IMR-90 (cell line): ENCODE measurements around the gene SYNE2. TPM values are rescaled to one million over a fixed set of nuclear protein-coding genes. Genes with fewer than 3 reads are reported as not detected.

Experiments
- ATAC-seq: fragments of 200-7000 bp; cut with Tn5 transposase; 2 replicates; pipeline ENCODE4 v1.9.1; 2020; ENCODE audit warnings: low read depth, mild to moderate bottlenecking, moderate library complexity
- BruUV-seq: library from RNA; stranded (reverse); fragments of 400-500 nt; replicated peaks from 2 replicates; lab custom pipeline; 2021; lab: Mats Ljungman, UMichigan
- CTCF ChIA-PET: fragments of 300-600 bp; formaldehyde crosslinking; extraction: SDS; loops from one replicate; lab custom pipeline; 2021; ENCODE audit warnings: antibody characterized with exemption; lab: Yijun Ruan, JAX
- POLR2A ChIA-PET: fragments of 300-600 bp; sonication (Branson Sonifier 250); formaldehyde crosslinking; loops from one replicate; lab custom pipeline; 2022; ENCODE audit warnings: antibody characterized with exemption; ENCODE audit not compliant: unreplicated experiment; lab: Charles Lee
- DNase-seq: peaks from one replicate; pipeline ENCODE4 v3.0.0; 2013
- H2AFZ ChIP-seq: replicated peaks from 2 replicates; pipeline ENCODE3; 2013; ENCODE audit warnings: low read length, mild to moderate bottlenecking; ENCODE audit not compliant: poor library complexity
- H2AK5ac ChIP-seq: 2 replicates; pipeline ENCODE4 v1.6.1; 2013; ENCODE audit warnings: low read depth, low read length, inconsistent platforms
- H2AK9ac ChIP-seq: replicated peaks from 2 replicates; pipeline ENCODE3; 2013; ENCODE audit warnings: mild to moderate bottlenecking, low read depth, low read length, moderate library complexity; ENCODE audit not compliant: poor library complexity
- H2BK120ac ChIP-seq: 2 replicates; pipeline ENCODE4 v1.6.1; 2013; ENCODE audit warnings: low read depth, low read length, inconsistent platforms
- H2BK15ac ChIP-seq: 3 replicates; pipeline ENCODE4 v1.6.1; 2013; ENCODE audit warnings: low read depth, low read length, inconsistent platforms
- H2BK20ac ChIP-seq: 2 replicates; pipeline ENCODE4 v1.6.1; 2013; ENCODE audit warnings: low read depth, mild to moderate bottlenecking, inconsistent platforms, low read length, moderate library complexity
- H2BK5ac ChIP-seq: 2 replicates; pipeline ENCODE4 v1.6.1; 2013; ENCODE audit warnings: mild to moderate bottlenecking, low read depth, low read length, inconsistent platforms; ENCODE audit not compliant: poor library complexity, severe bottlenecking
- H3K14ac ChIP-seq: replicated peaks from 2 replicates; pipeline ENCODE4 v1.6.1; 2013; ENCODE audit warnings: low read depth, low read length, inconsistent platforms
- H3K18ac ChIP-seq: 2 replicates; pipeline ENCODE4 v1.6.1; 2013; ENCODE audit warnings: low read depth, low read length, control low read depth
- H3K23ac ChIP-seq: 2 replicates; pipeline ENCODE4 v1.6.1; 2013; ENCODE audit warnings: low read depth, low read length, inconsistent platforms
- H3K27ac ChIP-seq: 2 replicates; pipeline ENCODE4 v1.5.1; 2013; ENCODE audit warnings: mild to moderate bottlenecking, control low read depth, low read length; ENCODE audit not compliant: insufficient read depth
- H3K27me3 ChIP-seq: 2 replicates; pipeline ENCODE4 v1.6.1; 2013; ENCODE audit warnings: low read length; ENCODE audit not compliant: control insufficient read depth, insufficient read depth
- H3K36me3 ChIP-seq: 2 replicates; pipeline ENCODE4 v1.6.1; 2013; ENCODE audit warnings: low read length, mixed read lengths; ENCODE audit not compliant: control insufficient read depth, insufficient read depth
- H3K4ac ChIP-seq: 2 replicates; pipeline ENCODE4 v1.6.1; 2013; ENCODE audit warnings: low read depth, low read length, inconsistent platforms
- H3K4me1 ChIP-seq: 2 replicates; pipeline ENCODE4 v1.6.1; 2013; ENCODE audit warnings: low read length, mixed read lengths; ENCODE audit not compliant: control insufficient read depth, insufficient read depth
- H3K4me2 ChIP-seq: 2 replicates; pipeline ENCODE4 v1.6.1; 2013; ENCODE audit warnings: low read depth, mild to moderate bottlenecking, control low read depth, low read length, moderate library complexity
- H3K4me3 ChIP-seq: 2 replicates; pipeline ENCODE4 v1.5.1; 2013; ENCODE audit warnings: low read depth, mild to moderate bottlenecking, control low read depth, low read length, moderate library complexity; ENCODE audit not compliant: insufficient read depth
- H3K56ac ChIP-seq: 2 replicates; pipeline ENCODE4 v1.6.1; 2013; ENCODE audit warnings: low read length, inconsistent platforms; ENCODE audit not compliant: insufficient read depth; ENCODE audit errors: extremely low read depth
- H3K79me1 ChIP-seq, 2 experiments: 2 replicates each; pipeline ENCODE4 v1.6.1; 2013; ENCODE audit warnings: low read length in 2 of 2, inconsistent platforms in 1 of 2, low read depth in 1 of 2
- H3K9ac ChIP-seq: 2 replicates; pipeline ENCODE4 v1.6.1; 2013; ENCODE audit warnings: low read depth, low read length, control low read depth
- H3K9me1 ChIP-seq: 2 replicates; pipeline ENCODE4 v1.6.1; 2013; ENCODE audit warnings: low read length, inconsistent platforms; ENCODE audit not compliant: insufficient read depth
- H3K9me3 ChIP-seq: 2 replicates; pipeline ENCODE4 v1.6.1; 2013; ENCODE audit warnings: low read length; ENCODE audit not compliant: control insufficient read depth, insufficient read depth
- H4K20me1 ChIP-seq: 2 replicates; pipeline ENCODE4 v1.6.1; 2013; ENCODE audit warnings: low read length, inconsistent platforms; ENCODE audit not compliant: insufficient read depth
- H4K5ac ChIP-seq: 2 replicates; pipeline ENCODE4 v1.6.1; 2013; ENCODE audit warnings: mild to moderate bottlenecking, low read depth, low read length, control low read depth
- H4K8ac ChIP-seq, 2 experiments: 2 replicates each; pipeline ENCODE4 v1.6.1; 2013; ENCODE audit warnings: low read depth in 2 of 2, low read length in 2 of 2, control low read depth in 1 of 2, inconsistent platforms in 1 of 2
- H4K91ac ChIP-seq: 2 replicates; pipeline ENCODE4 v1.6.1; 2013; ENCODE audit warnings: low read depth, low read length, inconsistent platforms; ENCODE audit not compliant: insufficient read depth
- BHLHE40 ChIP-seq: fragments of 150-350 bp; IDR thresholded peaks from 2 replicates; pipeline ENCODE4 v1.6.1; 2016; ENCODE audit warnings: mild to moderate bottlenecking, low read depth, low read length
- CEBPB ChIP-seq: IDR thresholded peaks from 2 replicates; pipeline ENCODE4 v1.6.1; 2012; ENCODE audit warnings: low read depth, low read length, improper control_type of control experiment
- CHD1 ChIP-seq: IDR thresholded peaks from 2 replicates; pipeline ENCODE4 v1.6.1; 2012; ENCODE audit warnings: low read depth, low read length, improper control_type of control experiment
- FOS ChIP-seq: fragments of 150-350 bp; IDR thresholded peaks from 2 replicates; pipeline ENCODE4 v1.6.1; 2016; ENCODE audit warnings: low read depth, low read length
- MAFK ChIP-seq: IDR thresholded peaks from 2 replicates; pipeline ENCODE4 v1.6.1; 2012; ENCODE audit warnings: low read depth, low read length, improper control_type of control experiment
- MAZ ChIP-seq: IDR thresholded peaks from 2 replicates; pipeline ENCODE4 v1.6.1; 2012; ENCODE audit warnings: low read depth, mild to moderate bottlenecking, low read length, improper control_type of control experiment, moderate library complexity, borderline replicate concordance
- MXI1 ChIP-seq: IDR thresholded peaks from 2 replicates; pipeline ENCODE4 v1.6.1; 2012; ENCODE audit warnings: low read depth, mild to moderate bottlenecking, low read length, moderate library complexity, borderline replicate concordance
- NFE2L2 ChIP-seq: fragments of 150-350 bp; IDR thresholded peaks from 2 replicates; pipeline ENCODE4 v1.6.1; 2016; ENCODE audit warnings: low read depth, mild to moderate bottlenecking, low read length
- POLR2A ChIP-seq: IDR thresholded peaks from 2 replicates; pipeline ENCODE4 v1.6.1; 2012; ENCODE audit warnings: mild to moderate bottlenecking, low read depth, low read length
- RAD21 ChIP-seq: IDR thresholded peaks from 2 replicates; pipeline ENCODE4 v1.6.1; 2012; ENCODE audit warnings: low read length, improper control_type of control experiment
- RCOR1 ChIP-seq: IDR thresholded peaks from 2 replicates; pipeline ENCODE4 v1.6.1; 2012; ENCODE audit warnings: mild to moderate bottlenecking, low read length, improper control_type of control experiment; ENCODE audit not compliant: insufficient replicate concordance
- RFX5 ChIP-seq: IDR thresholded peaks from 2 replicates; pipeline ENCODE4 v1.8.0; 2012; ENCODE audit warnings: low read depth, mild to moderate bottlenecking, low read length, moderate library complexity
- SMC3 ChIP-seq: fragments of 150-350 bp; IDR thresholded peaks from 2 replicates; pipeline ENCODE4 v1.6.1; 2016; ENCODE audit warnings: low read depth, mild to moderate bottlenecking, antibody characterized with exemption, low read length, moderate library complexity
- WGBS, 2 experiments: methylation state at CpG; one replicate each; pipeline versions ENCODE4 v1.1.5 to v1.1.7; 2013; ENCODE audit warnings: missing lambda C conversion rate in 2 of 2; ENCODE audit not compliant: insufficient read length in 1 of 2; ENCODE audit errors: extremely low coverage in 2 of 2; 5-methylcytosine and 5-hydroxymethylcytosine counted together
- dilution Hi-C: fragments of 300-500 bp; cut with HindIII; formaldehyde crosslinking; loops from one replicate; pipeline ENCODE4 v1.14.3; 2018; ENCODE audit warnings: low sequenced_read_pairs; ENCODE audit not compliant: unreplicated experiment
- in situ Hi-C: fragments of 300-500 bp; cut with MboI; formaldehyde crosslinking; loops from 3 replicates; pipeline ENCODE4 v1.14.3; 2019; ENCODE audit warnings: low sequenced_read_pairs, inconsistent platforms, mixed read lengths
- intact Hi-C: fragments of 100-400 bp; cut with micrococcal nuclease; formaldehyde crosslinking; loops from 2 replicates; pipeline ENCODE4 v1.10.0; 2022
- polyA plus RNA-seq, 3 experiments: library from polyadenylated mRNA; depleted of rRNA; stranded (reverse); fragments of >200 nt; gene quantifications; 2 replicates each; pipeline ENCODE4 v1.2.3, GENCODE V29; 2012; ENCODE audit warnings: low replicate concordance in 1 of 3
- total RNA-seq: library from RNA; depleted of rRNA; stranded (reverse); fragments of >200 nt; gene quantifications from 2 replicates; pipeline ENCODE4 v1.2.3, GENCODE V29; 2012
- TF ChIP-seq, protein P1 (sequence below): conservative IDR thresholded peaks from 2 replicates; pipeline ENCODE4 v1.5.1; 2012; ENCODE audit warnings: mild to moderate bottlenecking, low read depth, low read length, improper control_type of control experiment
- TF ChIP-seq, protein P2 (sequence below): fragments of 150-350 bp; IDR thresholded peaks from 2 replicates; pipeline ENCODE4 v1.6.1; 2016; ENCODE audit warnings: low read depth, mild to moderate bottlenecking, low read length, moderate library complexity, borderline replicate concordance
- TF ChIP-seq, protein P3 (sequence below): fragments of 150-350 bp; IDR thresholded peaks from 2 replicates; pipeline ENCODE4 v1.6.1; 2017; ENCODE audit warnings: mild to moderate bottlenecking, antibody characterized with exemption, low read length, low read depth

SYNE2 gene
- total and polyA plus RNA-seq, 2 of the 4 experiments (the other 2 are of a cell fraction), result 5.2 to 28.9 TPM

DNA sequence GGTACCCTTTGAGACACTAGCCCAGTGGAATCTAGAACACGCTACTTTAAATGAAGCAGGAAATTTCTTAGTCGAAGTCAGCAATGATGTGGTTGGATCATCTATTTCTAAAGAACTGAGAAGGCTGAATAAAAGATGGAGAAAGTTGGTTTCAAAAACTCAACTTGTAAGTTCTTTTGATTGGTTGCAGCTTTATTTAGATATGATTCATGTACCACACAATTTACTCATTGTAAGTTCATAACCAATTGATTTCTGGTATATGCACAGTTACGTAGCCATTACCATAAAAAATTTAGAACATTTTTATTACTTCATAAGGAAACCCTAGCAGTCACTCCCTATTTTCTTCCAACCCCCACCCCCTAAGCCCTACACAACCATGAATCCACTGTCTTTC, 129.8 kb downstream of the SYNE2 start:
- intact Hi-C loops, result no loop called here
- Histone ChIP-seq H2AK9ac (no peak overlapping the region), H3K9me1 (0 out of 2 replicates have a peak, but pooled peaks cover 3% of the 10 kb centered on the region), H3K4me1 (no peaks in the 10 kb centered on the region), H3K18ac (no peak overlapping the region), H3K27ac (no peak overlapping the region), H2AFZ (no peak overlapping the region), H3K9me3 (no peaks in the 10 kb centered on the region), H4K20me1 (no peaks in the 10 kb centered on the region), H2BK20ac (no peak overlapping the region), H3K23ac (no peak overlapping the region), H2BK5ac (no peak overlapping the region), H3K79me1 (no peaks in the 10 kb centered on the region), H3K36me3 (no peaks in the 10 kb centered on the region), H3K9ac (no peak overlapping the region), H4K8ac (no peak overlapping the region), H3K4me2 (no peak overlapping the region), H3K56ac (no peak overlapping the region), H3K4ac (no peak overlapping the region), H2BK120ac (no peak overlapping the region), H3K27me3 (no peaks in the 10 kb centered on the region), H4K91ac (no peak overlapping the region), H2AK5ac (no peak overlapping the region), H2BK15ac (no peak overlapping the region), H3K14ac (no peak overlapping the region), H3K4me3 (no peak overlapping the region), H4K5ac (no peak overlapping the region)
- ATAC-seq (no peak), DNase-seq (no peak)
- WGBS, 2 experiments, result no CpG with 5 or more reads among the region's 3 CpGs
- in situ Hi-C loops, result no loop called here
- dilution Hi-C loops, result no loop called here
- ChIA-PET CTCF (no interaction called here), POLR2A (no interaction called here)
- BruUV-seq, result no TSS peak
- no peak for TF ChIP-seq POLR2A
- no peak for TF ChIP-seq CEBPB
- no peak for TF ChIP-seq RAD21
- TF ChIP-seq RFX5, result no peak
- TF ChIP-seq NFE2L2, result no peak
- no peak for TF ChIP-seq MXI1
- TF ChIP-seq, protein P1, sequence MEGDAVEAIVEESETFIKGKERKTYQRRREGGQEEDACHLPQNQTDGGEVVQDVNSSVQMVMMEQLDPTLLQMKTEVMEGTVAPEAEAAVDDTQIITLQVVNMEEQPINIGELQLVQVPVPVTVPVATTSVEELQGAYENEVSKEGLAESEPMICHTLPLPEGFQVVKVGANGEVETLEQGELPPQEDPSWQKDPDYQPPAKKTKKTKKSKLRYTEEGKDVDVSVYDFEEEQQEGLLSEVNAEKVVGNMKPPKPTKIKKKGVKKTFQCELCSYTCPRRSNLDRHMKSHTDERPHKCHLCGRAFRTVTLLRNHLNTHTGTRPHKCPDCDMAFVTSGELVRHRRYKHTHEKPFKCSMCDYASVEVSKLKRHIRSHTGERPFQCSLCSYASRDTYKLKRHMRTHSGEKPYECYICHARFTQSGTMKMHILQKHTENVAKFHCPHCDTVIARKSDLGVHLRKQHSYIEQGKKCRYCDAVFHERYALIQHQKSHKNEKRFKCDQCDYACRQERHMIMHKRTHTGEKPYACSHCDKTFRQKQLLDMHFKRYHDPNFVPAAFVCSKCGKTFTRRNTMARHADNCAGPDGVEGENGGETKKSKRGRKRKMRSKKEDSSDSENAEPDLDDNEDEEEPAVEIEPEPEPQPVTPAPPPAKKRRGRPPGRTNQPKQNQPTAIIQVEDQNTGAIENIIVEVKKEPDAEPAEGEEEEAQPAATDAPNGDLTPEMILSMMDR, result no peak
- TF ChIP-seq MAFK, result no peak
- no peak for TF ChIP-seq SMC3
- no peak for TF ChIP-seq MAZ
- TF ChIP-seq RCOR1, result no peak
- TF ChIP-seq, protein P2, sequence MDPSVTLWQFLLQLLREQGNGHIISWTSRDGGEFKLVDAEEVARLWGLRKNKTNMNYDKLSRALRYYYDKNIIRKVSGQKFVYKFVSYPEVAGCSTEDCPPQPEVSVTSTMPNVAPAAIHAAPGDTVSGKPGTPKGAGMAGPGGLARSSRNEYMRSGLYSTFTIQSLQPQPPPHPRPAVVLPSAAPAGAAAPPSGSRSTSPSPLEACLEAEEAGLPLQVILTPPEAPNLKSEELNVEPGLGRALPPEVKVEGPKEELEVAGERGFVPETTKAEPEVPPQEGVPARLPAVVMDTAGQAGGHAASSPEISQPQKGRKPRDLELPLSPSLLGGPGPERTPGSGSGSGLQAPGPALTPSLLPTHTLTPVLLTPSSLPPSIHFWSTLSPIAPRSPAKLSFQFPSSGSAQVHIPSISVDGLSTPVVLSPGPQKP, result no peak
- no peak for TF ChIP-seq BHLHE40
- no peak for TF ChIP-seq FOS
- TF ChIP-seq CHD1, result no peak
- TF ChIP-seq, protein P3, sequence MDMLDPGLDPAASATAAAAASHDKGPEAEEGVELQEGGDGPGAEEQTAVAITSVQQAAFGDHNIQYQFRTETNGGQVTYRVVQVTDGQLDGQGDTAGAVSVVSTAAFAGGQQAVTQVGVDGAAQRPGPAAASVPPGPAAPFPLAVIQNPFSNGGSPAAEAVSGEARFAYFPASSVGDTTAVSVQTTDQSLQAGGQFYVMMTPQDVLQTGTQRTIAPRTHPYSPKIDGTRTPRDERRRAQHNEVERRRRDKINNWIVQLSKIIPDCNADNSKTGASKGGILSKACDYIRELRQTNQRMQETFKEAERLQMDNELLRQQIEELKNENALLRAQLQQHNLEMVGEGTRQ, result no peak
